Mucosa of descending colon (tissue), 3 donors: ENCODE data around the gene KCNE5. TPM values are rescaled to one million over a fixed set of nuclear protein-coding genes. Genes with fewer than 3 reads are reported as not detected.

Experiments
- total RNA-seq, 3 donors: library from RNA; stranded (reverse); fragmentation: NEBNext Ultra II Directional in 2 of 3; extraction: Animal tissue kit (Norgen Biotek cat#: 25700) in 2 of 3; gene quantifications; one replicate each; pipeline versions ENCODE4 v1.2.1 to v1.2.4, GENCODE V29; 2021 to 2023
- donor health status: DM: no; HTN: no; CAD: no; lungs with moderate emphysema.
- donor health status: DM: no; HTN: no; CAD: no.
- donor health status: DM: no; HTN: yes; CAD: no.

The KCNE5 gene
- total RNA-seq, 3 donors from 2014 or later = not detected

Other genes starting within 250 kb of the KCNE5 start
- gene GUCY2F, start 143.1 kb downstream of the KCNE5 start, total RNA-seq = not detected
- gene NXT2, start 88.3 kb downstream of the KCNE5 start, total RNA-seq = 10 to 100 TPM in 1 of 3 donors, 1 to 10 TPM in 2; 5.2 to 10.1 (median 9.0) TPM
- gene ACSL4, start 108.1 kb upstream of the KCNE5 start, total RNA-seq = 10 to 100 TPM in 2 of 3 donors, 1 to 10 TPM in 1; 9.8 to 28.2 (median 18.4) TPM